Measurements from ENCODE around the gene OR51Q1. TPM values are rescaled to one million over a fixed set of nuclear protein-coding genes. Genes with fewer than 3 reads are reported as not detected.

Gene OR51Q1
- total RNA-seq, 1 donor from 2014 or later, result not detected

DNA sequence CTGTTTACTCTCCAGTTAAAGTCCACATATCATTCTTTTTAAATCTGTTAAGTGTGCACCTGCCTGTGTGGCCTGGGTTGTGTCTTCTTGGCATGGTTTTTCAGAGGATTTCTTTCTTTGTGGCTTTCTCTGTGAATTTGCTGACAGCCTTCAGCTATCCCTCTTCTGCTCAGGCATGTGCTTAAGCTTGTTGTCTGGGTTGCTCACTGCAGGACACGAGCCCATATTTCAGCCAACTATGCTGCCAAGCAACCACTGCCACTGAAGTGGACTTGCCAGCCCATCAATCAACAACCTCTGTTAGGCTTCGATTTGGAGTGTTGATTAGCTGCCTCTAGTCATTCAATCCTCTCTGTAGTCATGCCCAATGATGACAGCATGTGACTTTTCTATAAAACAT is 45.6 kb downstream of the OR51Q1 start:
- no peak overlapping the region for H3K27ac Mint-ChIP-seq (ENCODE audit: unreplicated experiment)
- H3K9me3 Mint-ChIP-seq (ENCODE audit: unreplicated experiment), result no peaks in the 10 kb centered on the region
- no peak overlapping the region for H3K4me3 Mint-ChIP-seq (ENCODE audit: unreplicated experiment)
- no peak for DNase-seq (ENCODE audit: low spot score)
- no peaks in the 10 kb centered on the region for H3K27me3 Mint-ChIP-seq (ENCODE audit: unreplicated experiment)
- H3K36me3 Mint-ChIP-seq (ENCODE audit: low read depth, unreplicated experiment), result no peaks in the 10 kb centered on the region
- TF ChIP-seq, protein P1, sequence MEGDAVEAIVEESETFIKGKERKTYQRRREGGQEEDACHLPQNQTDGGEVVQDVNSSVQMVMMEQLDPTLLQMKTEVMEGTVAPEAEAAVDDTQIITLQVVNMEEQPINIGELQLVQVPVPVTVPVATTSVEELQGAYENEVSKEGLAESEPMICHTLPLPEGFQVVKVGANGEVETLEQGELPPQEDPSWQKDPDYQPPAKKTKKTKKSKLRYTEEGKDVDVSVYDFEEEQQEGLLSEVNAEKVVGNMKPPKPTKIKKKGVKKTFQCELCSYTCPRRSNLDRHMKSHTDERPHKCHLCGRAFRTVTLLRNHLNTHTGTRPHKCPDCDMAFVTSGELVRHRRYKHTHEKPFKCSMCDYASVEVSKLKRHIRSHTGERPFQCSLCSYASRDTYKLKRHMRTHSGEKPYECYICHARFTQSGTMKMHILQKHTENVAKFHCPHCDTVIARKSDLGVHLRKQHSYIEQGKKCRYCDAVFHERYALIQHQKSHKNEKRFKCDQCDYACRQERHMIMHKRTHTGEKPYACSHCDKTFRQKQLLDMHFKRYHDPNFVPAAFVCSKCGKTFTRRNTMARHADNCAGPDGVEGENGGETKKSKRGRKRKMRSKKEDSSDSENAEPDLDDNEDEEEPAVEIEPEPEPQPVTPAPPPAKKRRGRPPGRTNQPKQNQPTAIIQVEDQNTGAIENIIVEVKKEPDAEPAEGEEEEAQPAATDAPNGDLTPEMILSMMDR (IDR thresholded peaks at IDR 0.05; ENCODE audit: unreplicated experiment), result no peak
- H3K4me1 Mint-ChIP-seq (ENCODE audit: unreplicated experiment), result peaks cover 15% of the 10 kb centered on the region

Other genes starting within 250 kb of the OR51Q1 start
- gene OR51V1, start 221.4 kb upstream of the OR51Q1 start, total RNA-seq (ENCODE audit: unreplicated experiment), result not detected
- gene HBB, start 195.0 kb upstream of the OR51Q1 start, total RNA-seq (ENCODE audit: unreplicated experiment), result not detected
- not detected for gene HBD, start 187.6 kb upstream of the OR51Q1 start, total RNA-seq (ENCODE audit: unreplicated experiment)
- gene HBG1, start 172.3 kb upstream of the OR51Q1 start, total RNA-seq (ENCODE audit: unreplicated experiment), result not detected
- gene HBG2, start 167.3 kb upstream of the OR51Q1 start, total RNA-seq (ENCODE audit: unreplicated experiment), result 0.82 TPM
- not detected for gene HBE1, start 152.2 kb upstream of the OR51Q1 start, total RNA-seq (ENCODE audit: unreplicated experiment)
- gene OR51B4, start 120.2 kb upstream of the OR51Q1 start, total RNA-seq (ENCODE audit: unreplicated experiment), result 0.49 TPM
- gene OR51B2, start 97.8 kb upstream of the OR51Q1 start, total RNA-seq (ENCODE audit: unreplicated experiment), result not detected
- gene OR51B5, start 78.6 kb upstream of the OR51Q1 start, total RNA-seq (ENCODE audit: unreplicated experiment), result 0.82 TPM
- not detected for gene OR51B6, start 70.6 kb upstream of the OR51Q1 start, total RNA-seq (ENCODE audit: unreplicated experiment)
- not detected for gene OR51M1, start 38.3 kb upstream of the OR51Q1 start, total RNA-seq (ENCODE audit: unreplicated experiment)
- 1.2 TPM for gene OR51I1, start 19.4 kb downstream of the OR51Q1 start, total RNA-seq (ENCODE audit: unreplicated experiment)
- gene OR51I2, start 27.2 kb downstream of the OR51Q1 start, total RNA-seq (ENCODE audit: unreplicated experiment), result not detected
- gene OR52D1, start 66.6 kb downstream of the OR51Q1 start, total RNA-seq (ENCODE audit: unreplicated experiment), result not detected
- gene UBQLN3, start 87.8 kb downstream of the OR51Q1 start, total RNA-seq (ENCODE audit: unreplicated experiment), result 1.1 TPM
- 4.4 TPM for gene UBQLNL, start 94.6 kb downstream of the OR51Q1 start, total RNA-seq (ENCODE audit: unreplicated experiment)
- 2.1 TPM for gene OR52H1, start 126.4 kb downstream of the OR51Q1 start, total RNA-seq (ENCODE audit: unreplicated experiment)
- not detected for gene OR52B6, start 158.8 kb downstream of the OR51Q1 start, total RNA-seq (ENCODE audit: unreplicated experiment)
- 10.1 TPM for gene TRIM6, start 174.5 kb downstream of the OR51Q1 start, total RNA-seq (ENCODE audit: unreplicated experiment)
- gene TRIM34, start 202.9 kb downstream of the OR51Q1 start, total RNA-seq (ENCODE audit: unreplicated experiment), result 0.64 TPM

Measured in endothelial cell (in vitro differentiated cells).